NCI-H82 (cell line): Measurements from ENCODE around the gene KCNH5.
"Not testable (repeated sequence)": the region's sequence is repeated elsewhere in the genome, so short reads cannot be mapped to it uniquely, and the experiment has no call there.

ENCODE experiments used
- DNase-seq: peaks from one replicate; lab custom pipeline; 2025; lab: John Stamatoyannopoulos, UW

Gene KCNH5

GRCh38 chr14:62886461-62886860, 158.8 kb downstream of the KCNH5 start:
- no peak for DNase-seq

- no peak for DNase-seq
Observed at GRCh38 chr14:62885451-62885850, 159.8 kb downstream of the KCNH5 start.

- DNase-seq = no peak
Observed at GRCh38 chr14:62882967-62883366, 162.3 kb downstream of the KCNH5 start.

- DNase-seq = no peak
Observed at GRCh38 chr14:62866376-62866775, 178.9 kb downstream of the KCNH5 start.

GRCh38 chr14:62864588-62864987, 180.7 kb downstream of the KCNH5 start:
- no peak for DNase-seq

- DNase-seq = not testable (repeated sequence)
Observed at GRCh38 chr14:62858011-62858410, 187.2 kb downstream of the KCNH5 start.

GRCh38 chr14:62854951-62855350, 190.3 kb downstream of the KCNH5 start:
- DNase-seq = no peak

GRCh38 chr14:62847168-62847567, 198.1 kb downstream of the KCNH5 start:
- peak; percentile 75 for DNase-seq

GRCh38 chr14:62844546-62844945, 200.7 kb downstream of the KCNH5 start:
- no peak for DNase-seq

- DNase-seq = no peak
Observed at GRCh38 chr14:62824086-62824485, 221.2 kb downstream of the KCNH5 start.

- DNase-seq = no peak
Observed at GRCh38 chr14:62819931-62820330, 225.3 kb downstream of the KCNH5 start.

- DNase-seq = no peak
Observed at GRCh38 chr14:62807636-62808035, 237.6 kb downstream of the KCNH5 start.

GRCh38 chr14:62800577-62800976, 244.7 kb downstream of the KCNH5 start:
- no peak for DNase-seq

- DNase-seq = no peak
Observed at GRCh38 chr14:62796431-62796830, 248.8 kb downstream of the KCNH5 start.

GRCh38 chr14:62792578-62792977, 252.7 kb downstream of the KCNH5 start:
- DNase-seq = no peak

GRCh38 chr14:62781328-62781727, 263.9 kb downstream of the KCNH5 start:
- peak; percentile 85 for DNase-seq

GRCh38 chr14:62778852-62779251, 266.4 kb downstream of the KCNH5 start:
- no peak for DNase-seq

GRCh38 chr14:62778310-62778709, 266.9 kb downstream of the KCNH5 start:
- no peak for DNase-seq

GRCh38 chr14:62777510-62777909, 267.7 kb downstream of the KCNH5 start:
- peak; percentile 57 for DNase-seq

GRCh38 chr14:62776300-62776699, 269.0 kb downstream of the KCNH5 start:
- DNase-seq = no peak

GRCh38 chr14:62768753-62769152, 276.5 kb downstream of the KCNH5 start:
- peak; percentile 90 for DNase-seq

- DNase-seq = no peak
Observed at GRCh38 chr14:62763951-62764350, 281.3 kb downstream of the KCNH5 start.

GRCh38 chr14:62759796-62760195, 285.5 kb downstream of the KCNH5 start:
- peak; percentile 50 for DNase-seq

- DNase-seq = not testable (repeated sequence)
Observed at GRCh38 chr14:62746881-62747280, 298.4 kb downstream of the KCNH5 start.

- no peak for DNase-seq
Observed at GRCh38 chr14:62745496-62745895, 299.8 kb downstream of the KCNH5 start.
